ENCODE data around the gene EFL1. TPM values are rescaled to one million over a fixed set of nuclear protein-coding genes. Genes with fewer than 3 reads are reported as not detected.
"Not testable (repeated sequence)": the region's sequence is repeated elsewhere in the genome, so short reads cannot be mapped to it uniquely, and the experiment has no call there.

The EFL1 gene
- total RNA-seq, 1 experiment from 2014 or later: 17.2 TPM

DNA sequence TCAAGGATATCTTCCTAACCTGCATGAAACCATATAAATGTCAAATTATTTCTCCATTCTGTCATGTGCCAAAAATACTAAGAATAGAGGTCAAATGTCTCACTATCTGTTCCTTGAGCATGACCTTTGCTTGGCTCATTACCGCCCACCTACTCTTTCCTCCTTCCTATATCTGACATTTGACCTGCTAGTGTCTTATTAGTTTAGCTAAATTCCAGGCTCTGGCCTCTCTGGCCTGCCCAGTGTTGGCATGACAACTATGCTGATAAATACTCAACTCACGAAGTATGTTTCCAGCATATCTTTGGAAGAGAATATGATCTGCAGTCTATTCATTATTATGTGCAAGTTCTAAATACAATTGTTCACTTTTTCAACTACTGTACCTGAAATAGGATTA lies 58.0 kb downstream of the EFL1 start:
- BruUV-seq (replicated peaks); H3F3A ChIP-seq (ENCODE audit: insufficient read depth, low read depth); H3K9me3 ChIP-seq (ENCODE audit: insufficient read depth, low read depth); H3K27me3 ChIP-seq (ENCODE audit: insufficient read depth, low read depth); H3K4me3 ChIP-seq; H3K4me2 ChIP-seq; CTCF ChIA-PET; H3K4me1 ChIP-seq (replicated peaks; ENCODE audit: insufficient read depth); H3K27ac ChIP-seq; H2AFZ ChIP-seq; DNase-seq; H3K9me2 ChIP-seq (ENCODE audit: insufficient read depth); POLR2A ChIA-PET (ENCODE audit: unreplicated experiment); H3K79me2 ChIP-seq (ENCODE audit: low read depth); H3K36me3 ChIP-seq (ENCODE audit: low read depth); intact Hi-C loops (cut with micrococcal nuclease; ENCODE audit: unreplicated experiment); H4K20me1 ChIP-seq (ENCODE audit: insufficient read depth): not testable (repeated sequence)

DNA sequence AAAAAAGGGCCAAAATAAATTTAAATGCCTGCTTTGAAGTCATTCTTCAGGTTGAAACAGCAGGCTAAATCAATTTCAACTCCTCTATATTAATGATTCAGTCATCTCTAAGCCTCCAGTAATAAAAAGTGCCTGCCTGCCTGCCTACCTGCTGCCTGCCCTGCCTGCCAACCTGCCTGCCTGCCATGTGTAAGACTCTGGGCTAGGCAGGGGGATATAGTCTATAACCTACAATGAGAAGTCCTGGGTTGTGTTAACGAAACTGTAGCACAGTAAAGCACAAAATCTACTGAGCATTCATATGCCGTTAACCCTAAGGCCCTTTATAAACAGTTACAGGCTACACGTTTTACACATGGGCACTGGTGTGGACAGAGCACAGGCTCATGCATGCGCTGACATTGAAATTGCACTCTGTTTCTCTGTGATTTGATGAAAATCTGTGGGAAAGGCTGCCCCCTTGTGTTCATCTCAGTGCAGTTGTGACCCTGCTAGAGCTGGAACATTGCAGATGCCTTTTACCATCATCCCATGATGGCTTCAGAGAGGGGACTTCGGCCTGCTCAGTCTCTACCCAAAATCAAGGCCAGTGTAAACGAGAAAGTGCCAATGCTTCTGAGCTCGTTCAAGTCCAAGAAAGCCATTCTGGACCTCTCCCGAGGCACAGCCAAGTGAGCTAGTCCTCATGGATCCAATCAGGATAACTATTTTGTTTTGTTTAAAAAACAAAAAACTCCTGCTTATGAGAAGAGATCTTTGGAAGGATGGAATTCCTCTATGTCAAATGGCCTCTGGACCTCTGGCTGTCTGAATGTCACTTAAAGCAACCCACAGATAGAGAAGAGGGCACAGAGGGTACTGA lies 64.6 kb downstream of the EFL1 start:
- Histone ChIP-seq H3K4me3 (no peak overlapping the region), H3K79me2 (ENCODE audit: low read depth) (no peaks in the 10 kb centered on the region), H2AFZ (no peak overlapping the region), H3K4me1 (replicated peaks; ENCODE audit: insufficient read depth) (no peaks in the 10 kb centered on the region), H3K27ac (no peak overlapping the region), H3K36me3 (ENCODE audit: low read depth) (no peaks in the 10 kb centered on the region), H3K4me2 (no peak overlapping the region), H3K9me2 (ENCODE audit: insufficient read depth) (no peaks in the 10 kb centered on the region), H4K20me1 (ENCODE audit: insufficient read depth) (no peaks in the 10 kb centered on the region; the same call in 1 of the 2 replicates), H3K9me3 (ENCODE audit: insufficient read depth, low read depth) (no peaks in the 10 kb centered on the region), H3K27me3 (ENCODE audit: insufficient read depth, low read depth) (no peaks in the 10 kb centered on the region), H3F3A (ENCODE audit: insufficient read depth, low read depth) (no peaks in the 10 kb centered on the region)
- BruUV-seq (replicated peaks): no TSS peak
- no peak for TF ChIP-seq EZH2 (IDR thresholded peaks at IDR 0.05; ENCODE audit: low read depth)
- TF ChIP-seq, protein P1, sequence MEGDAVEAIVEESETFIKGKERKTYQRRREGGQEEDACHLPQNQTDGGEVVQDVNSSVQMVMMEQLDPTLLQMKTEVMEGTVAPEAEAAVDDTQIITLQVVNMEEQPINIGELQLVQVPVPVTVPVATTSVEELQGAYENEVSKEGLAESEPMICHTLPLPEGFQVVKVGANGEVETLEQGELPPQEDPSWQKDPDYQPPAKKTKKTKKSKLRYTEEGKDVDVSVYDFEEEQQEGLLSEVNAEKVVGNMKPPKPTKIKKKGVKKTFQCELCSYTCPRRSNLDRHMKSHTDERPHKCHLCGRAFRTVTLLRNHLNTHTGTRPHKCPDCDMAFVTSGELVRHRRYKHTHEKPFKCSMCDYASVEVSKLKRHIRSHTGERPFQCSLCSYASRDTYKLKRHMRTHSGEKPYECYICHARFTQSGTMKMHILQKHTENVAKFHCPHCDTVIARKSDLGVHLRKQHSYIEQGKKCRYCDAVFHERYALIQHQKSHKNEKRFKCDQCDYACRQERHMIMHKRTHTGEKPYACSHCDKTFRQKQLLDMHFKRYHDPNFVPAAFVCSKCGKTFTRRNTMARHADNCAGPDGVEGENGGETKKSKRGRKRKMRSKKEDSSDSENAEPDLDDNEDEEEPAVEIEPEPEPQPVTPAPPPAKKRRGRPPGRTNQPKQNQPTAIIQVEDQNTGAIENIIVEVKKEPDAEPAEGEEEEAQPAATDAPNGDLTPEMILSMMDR (conservative IDR thresholded peaks at IDR 0.05): peak; percentile 78
- DNase-seq: peak; percentile 38 to 46
- intact Hi-C loops (cut with micrococcal nuclease; ENCODE audit: unreplicated experiment): loop anchor here (1.0 to 2.0 kb wide), 3 partner anchors 90 to 787 kb away; no protein-coding TSS in a partner anchor
- POLR2A ChIA-PET (ENCODE audit: unreplicated experiment): no interaction called here
- CTCF ChIA-PET: interaction anchor here (0.6 to 1.2 kb wide), 2 partner anchors 9 to 90 kb away, joined by 3 to 10 read pairs; no protein-coding TSS in a partner anchor

DNA sequence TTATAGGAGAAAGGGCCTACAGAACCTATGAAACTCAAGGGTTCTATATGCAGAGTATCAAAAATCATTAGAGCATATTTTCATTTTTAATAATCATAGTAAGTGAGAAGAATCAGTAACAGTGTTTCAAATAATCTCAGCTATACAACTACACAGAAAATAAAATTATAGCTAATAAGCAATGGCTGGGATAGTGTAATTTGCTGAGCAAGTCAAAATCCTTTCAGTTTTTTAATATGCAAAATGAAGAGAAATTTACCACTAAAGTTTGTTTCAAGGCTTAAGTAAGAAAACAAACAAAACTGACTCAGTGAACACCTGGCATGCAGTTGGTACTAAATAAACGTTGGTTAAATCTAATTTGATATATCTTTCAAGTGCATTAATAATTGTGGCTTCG lies 66.2 kb downstream of the EFL1 start:
- H3K36me3 ChIP-seq (ENCODE audit: low read depth): no peaks in the 10 kb centered on the region
- no peak overlapping the region for H2AFZ ChIP-seq
- BruUV-seq (replicated peaks): no TSS peak
- intact Hi-C loops (cut with micrococcal nuclease; ENCODE audit: unreplicated experiment): no loop called here
- CTCF ChIA-PET: interaction anchor here (0.9 kb wide), 1 partner anchor 88 kb away, joined by 6 read pairs; no protein-coding TSS in a partner anchor
- no peaks in the 10 kb centered on the region for H3K9me2 ChIP-seq (ENCODE audit: insufficient read depth)
- H3K27me3 ChIP-seq (ENCODE audit: insufficient read depth, low read depth): no peaks in the 10 kb centered on the region
- H3K4me2 ChIP-seq: no peak overlapping the region
- H3K4me3 ChIP-seq: no peak overlapping the region
- DNase-seq: no peak
- no peak for TF ChIP-seq EZH2 (IDR thresholded peaks at IDR 0.05; ENCODE audit: low read depth)
- TF ChIP-seq, protein P1 (conservative IDR thresholded peaks at IDR 0.05): no peak
- H3K4me1 ChIP-seq (replicated peaks; ENCODE audit: insufficient read depth): no peaks in the 10 kb centered on the region
- H4K20me1 ChIP-seq (ENCODE audit: insufficient read depth): no peaks in the 10 kb centered on the region; the same call in 1 of the 2 replicates
- 0 out of 2 replicates have a peak, but pooled peaks cover 3% of the 10 kb centered on the region for H3F3A ChIP-seq (ENCODE audit: insufficient read depth, low read depth)
- no peak overlapping the region for H3K27ac ChIP-seq
- no peaks in the 10 kb centered on the region for H3K79me2 ChIP-seq (ENCODE audit: low read depth)
- POLR2A ChIA-PET (ENCODE audit: unreplicated experiment): interaction anchor here (0.6 kb wide), 1 partner anchor 812 kb away, joined by 3 read pairs; no protein-coding TSS in a partner anchor
- H3K9me3 ChIP-seq (ENCODE audit: insufficient read depth, low read depth): no peaks in the 10 kb centered on the region

DNA sequence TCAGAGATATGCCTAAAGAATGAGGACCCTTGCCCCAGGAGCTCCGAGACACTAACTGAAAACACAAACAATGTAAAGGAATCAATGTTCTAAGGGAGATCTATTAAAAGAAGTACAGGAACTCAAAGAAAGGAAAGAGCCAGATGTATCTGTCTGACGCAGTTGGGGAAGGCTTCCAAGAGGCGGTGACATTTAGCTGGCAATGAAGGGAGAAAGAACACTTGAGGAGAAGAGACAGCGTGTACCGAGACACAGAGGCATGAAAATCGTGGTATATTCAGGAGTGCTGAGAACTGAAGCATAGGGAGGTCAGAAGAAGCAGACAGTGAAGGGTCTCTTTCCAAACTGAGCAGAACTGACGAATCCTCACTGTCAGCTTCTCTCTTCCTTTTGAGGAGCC lies 66.7 kb downstream of the EFL1 start:
- BruUV-seq (replicated peaks); H4K20me1 ChIP-seq (ENCODE audit: insufficient read depth); H3K27me3 ChIP-seq (ENCODE audit: insufficient read depth, low read depth); H3K9me2 ChIP-seq (ENCODE audit: insufficient read depth); POLR2A ChIA-PET (ENCODE audit: unreplicated experiment); H3K4me1 ChIP-seq (replicated peaks; ENCODE audit: insufficient read depth); H3F3A ChIP-seq (ENCODE audit: insufficient read depth, low read depth); H2AFZ ChIP-seq; H3K4me2 ChIP-seq; H3K36me3 ChIP-seq (ENCODE audit: low read depth); H3K79me2 ChIP-seq (ENCODE audit: low read depth); H3K27ac ChIP-seq; intact Hi-C loops (cut with micrococcal nuclease; ENCODE audit: unreplicated experiment); DNase-seq; H3K9me3 ChIP-seq (ENCODE audit: insufficient read depth, low read depth); CTCF ChIA-PET; H3K4me3 ChIP-seq: not testable (repeated sequence)

DNA sequence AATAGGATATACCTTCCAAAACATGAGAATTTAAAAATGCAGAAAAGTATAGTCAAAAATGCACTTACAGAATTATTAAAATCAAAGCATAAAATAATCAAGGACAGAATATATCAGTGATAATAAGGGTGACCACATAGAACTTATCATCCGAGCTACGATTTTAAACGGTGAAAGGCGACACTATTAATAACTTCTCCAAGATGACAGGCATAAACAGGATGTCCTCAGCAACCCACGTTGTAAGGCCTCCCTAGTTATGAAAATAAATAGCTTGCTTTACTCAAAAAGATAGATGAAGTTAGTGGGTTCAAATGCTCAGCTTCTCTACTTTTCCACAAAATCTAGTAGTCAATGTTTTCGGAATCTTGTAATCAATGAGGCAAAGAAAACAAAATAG lies 68.0 kb downstream of the EFL1 start:
- H3K9me3 ChIP-seq (ENCODE audit: insufficient read depth, low read depth); H3F3A ChIP-seq (ENCODE audit: insufficient read depth, low read depth); H3K27me3 ChIP-seq (ENCODE audit: insufficient read depth, low read depth); CTCF ChIA-PET; H3K9me2 ChIP-seq (ENCODE audit: insufficient read depth); H3K36me3 ChIP-seq (ENCODE audit: low read depth); H3K4me2 ChIP-seq; DNase-seq; H3K27ac ChIP-seq; intact Hi-C loops (cut with micrococcal nuclease; ENCODE audit: unreplicated experiment); H2AFZ ChIP-seq; POLR2A ChIA-PET (ENCODE audit: unreplicated experiment); H3K79me2 ChIP-seq (ENCODE audit: low read depth); BruUV-seq (replicated peaks); H3K4me1 ChIP-seq (replicated peaks; ENCODE audit: insufficient read depth); H4K20me1 ChIP-seq (ENCODE audit: insufficient read depth); H3K4me3 ChIP-seq: not testable (repeated sequence)

DNA sequence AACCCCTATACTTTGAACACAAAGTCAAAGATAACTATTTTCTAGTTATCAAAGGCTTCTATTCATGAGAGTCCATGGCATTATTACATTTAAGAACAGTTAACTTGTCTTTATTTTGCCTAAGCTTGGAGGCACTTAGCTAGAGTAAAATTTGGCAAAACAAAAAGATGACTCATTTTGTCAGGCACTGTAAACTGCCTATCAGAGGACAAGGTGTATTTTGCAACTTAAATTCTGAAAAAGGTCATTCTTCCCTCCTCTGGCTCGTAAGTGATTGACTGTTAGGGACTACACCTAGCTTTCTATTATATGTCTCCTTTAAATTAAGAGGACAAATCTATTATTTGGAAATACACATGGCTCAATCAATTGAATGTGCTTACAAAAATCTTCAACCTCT lies 69.1 kb downstream of the EFL1 start:
- intact Hi-C loops (cut with micrococcal nuclease; ENCODE audit: unreplicated experiment); POLR2A ChIA-PET (ENCODE audit: unreplicated experiment); BruUV-seq (replicated peaks): not testable (repeated sequence)

More for the DNA sequence above, 69.1 kb downstream of the EFL1 start:
- H3K79me2 ChIP-seq (ENCODE audit: low read depth); H3K27me3 ChIP-seq (ENCODE audit: insufficient read depth, low read depth); H4K20me1 ChIP-seq (ENCODE audit: insufficient read depth); H2AFZ ChIP-seq; H3K4me3 ChIP-seq; H3K36me3 ChIP-seq (ENCODE audit: low read depth); H3K9me3 ChIP-seq (ENCODE audit: insufficient read depth, low read depth); H3K4me1 ChIP-seq (replicated peaks; ENCODE audit: insufficient read depth); H3K4me2 ChIP-seq; H3K27ac ChIP-seq; CTCF ChIA-PET; H3F3A ChIP-seq (ENCODE audit: insufficient read depth, low read depth); DNase-seq; H3K9me2 ChIP-seq (ENCODE audit: insufficient read depth): not testable (repeated sequence)
